Trophoblast cell (in vitro differentiated cells and primary cell): ENCODE results near the gene TTC31.
A peak's percentile ranks its signal among the peaks of the same experiment; 100 is the strongest.

ENCODE experiments used
- DNase-seq, 2 donors: peaks; one replicate each; pipeline ENCODE4 v3.0.0-alpha.2; 2016
- H2AFZ ChIP-seq: 2 replicates; pipeline ENCODE4 v1.6.1; 2013; ENCODE audit warnings: low read length, moderate library complexity, mild to moderate bottlenecking; ENCODE audit not compliant: insufficient read depth, poor library complexity
- H2AK5ac ChIP-seq: 2 replicates; pipeline ENCODE4 v1.6.1; 2013; ENCODE audit warnings: mild to moderate bottlenecking, low read length
- H2BK120ac ChIP-seq: 2 replicates; pipeline ENCODE4 v1.6.1; 2013; ENCODE audit warnings: low read length, mild to moderate bottlenecking, moderate library complexity; ENCODE audit not compliant: insufficient read depth, poor library complexity
- H2BK12ac ChIP-seq: 2 replicates; pipeline ENCODE4 v1.6.1; 2013; ENCODE audit warnings: mild to moderate bottlenecking, low read length, moderate library complexity
- H2BK5ac ChIP-seq: 2 replicates; pipeline ENCODE4 v1.6.1; 2013; ENCODE audit warnings: low read length, low read depth, moderate library complexity, mild to moderate bottlenecking; ENCODE audit not compliant: poor library complexity
- H3K14ac ChIP-seq: 2 replicates; pipeline ENCODE4 v1.6.1; 2013; ENCODE audit warnings: mild to moderate bottlenecking, low read length
- H3K18ac ChIP-seq: 2 replicates; pipeline ENCODE4 v1.6.1; 2013; ENCODE audit warnings: mild to moderate bottlenecking, low read length
- H3K23ac ChIP-seq: 2 replicates; pipeline ENCODE4 v1.6.1; 2013; ENCODE audit warnings: low read length
- H3K27ac ChIP-seq: 2 replicates; pipeline ENCODE4 v1.5.1; 2013; ENCODE audit warnings: low read depth, mild to moderate bottlenecking, inconsistent platforms, low read length, moderate library complexity
- H3K27me3 ChIP-seq: 2 replicates; pipeline ENCODE4 v1.6.1; 2013; ENCODE audit warnings: inconsistent platforms, mild to moderate bottlenecking, low read length, moderate library complexity; ENCODE audit not compliant: insufficient read depth
- H3K36me3 ChIP-seq, 2 experiments: 1 replicate in 1 of 2; 2 replicates in 1 of 2; pipeline ENCODE4 v1.6.1; 2013; ENCODE audit warnings: low read length in 2 of 2, mild to moderate bottlenecking in 2 of 2, moderate library complexity in 1 of 2; ENCODE audit not compliant: insufficient read depth in 2 of 2, control insufficient read depth in 1 of 2
- H3K4ac ChIP-seq: 2 replicates; pipeline ENCODE4 v1.6.1; 2013; ENCODE audit warnings: low read depth, mild to moderate bottlenecking, low read length, moderate library complexity
- H3K4me1 ChIP-seq, 2 experiments: 1 replicate in 1 of 2; 2 replicates in 1 of 2; pipeline ENCODE4 v1.6.1; 2013; ENCODE audit warnings: low read length in 2 of 2, mild to moderate bottlenecking in 2 of 2, moderate library complexity in 1 of 2; ENCODE audit not compliant: insufficient read depth in 2 of 2, control insufficient read depth in 1 of 2
- H3K4me2 ChIP-seq: 2 replicates; pipeline ENCODE4 v1.6.1; 2013; ENCODE audit warnings: inconsistent platforms, mild to moderate bottlenecking, low read length, moderate library complexity
- H3K4me3 ChIP-seq: 2 replicates; pipeline ENCODE4 v1.5.1; 2013; ENCODE audit warnings: mild to moderate bottlenecking, low read depth, low read length, inconsistent platforms
- H3K79me1 ChIP-seq: one replicate; pipeline ENCODE4 v1.6.1; 2013; ENCODE audit warnings: low read length
- H3K79me2 ChIP-seq: 2 replicates; pipeline ENCODE4 v1.6.1; 2013; ENCODE audit warnings: low read length, mild to moderate bottlenecking; ENCODE audit not compliant: control insufficient read depth, insufficient read depth, poor library complexity
- H3K9ac ChIP-seq: 2 replicates; pipeline ENCODE4 v1.6.1; 2013; ENCODE audit warnings: mild to moderate bottlenecking, low read length
- H3K9me3 ChIP-seq: 2 replicates; pipeline ENCODE4 v1.6.1; 2013; ENCODE audit warnings: low read depth, mild to moderate bottlenecking, control low read depth, inconsistent platforms, low read length; ENCODE audit not compliant: insufficient read depth
- H4K12ac ChIP-seq: 2 replicates; pipeline ENCODE4 v1.6.1; 2013; ENCODE audit warnings: low read depth, mild to moderate bottlenecking, low read length, moderate library complexity
- H4K8ac ChIP-seq: 2 replicates; pipeline ENCODE4 v1.6.1; 2013; ENCODE audit warnings: low read depth, mild to moderate bottlenecking, low read length, moderate library complexity
- H4K91ac ChIP-seq: one replicate; pipeline ENCODE4 v1.6.1; 2013; ENCODE audit warnings: low read depth, mild to moderate bottlenecking, low read length, moderate library complexity
- WGBS: extraction: QIAGEN DNeasy Blood & Tissue Kit; methylation state at CpG from one replicate; pipeline ENCODE4 v1.1.7; 2013; ENCODE audit warnings: missing lambda C conversion rate; ENCODE audit not compliant: insufficient read length, insufficient coverage; ENCODE audit errors: extremely low coverage; 5-methylcytosine and 5-hydroxymethylcytosine counted together

The TTC31 gene

DNA sequence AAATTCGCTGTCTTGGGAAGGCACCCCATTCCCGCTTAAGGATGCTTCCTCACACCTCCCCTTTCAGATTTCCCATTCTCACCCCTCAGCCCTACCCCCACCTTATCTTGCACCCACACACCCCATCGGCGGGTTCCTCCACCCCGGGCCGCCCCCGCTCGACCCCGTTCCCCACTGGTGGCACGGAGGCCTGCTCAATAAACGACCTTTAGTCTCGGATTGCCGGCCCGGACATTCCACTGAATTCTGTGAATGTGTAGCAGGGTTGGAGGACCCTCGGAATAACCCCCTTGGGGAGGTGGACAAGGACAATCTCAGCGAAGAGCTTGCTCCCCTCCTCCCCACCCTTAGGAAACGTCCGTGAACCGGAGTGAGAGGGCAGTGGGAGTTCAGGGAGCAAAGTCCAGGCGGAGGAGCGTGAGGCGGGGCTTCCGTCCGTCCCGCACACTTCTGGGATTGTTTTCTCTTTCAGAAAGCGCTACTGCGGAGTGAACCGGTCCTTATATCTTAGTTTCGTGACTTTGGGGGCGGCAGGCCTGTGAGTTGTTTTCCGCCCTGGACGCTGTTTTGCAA lies 19.4 kb downstream of the TTC31 start:
- Histone ChIP-seq H4K8ac (peak overlapping the region; percentile 94), H4K91ac (peak overlapping the region; percentile 69), H2BK5ac (no peak overlapping the region), H3K36me3 (peaks cover 8 to 11% of the 10 kb centered on the region in 2 experiments), H3K27me3 (peaks cover 67% of the 10 kb centered on the region), H3K79me2 (peaks cover 11% of the 10 kb centered on the region), H3K9ac (no peak overlapping the region), H2BK120ac (no peak overlapping the region), H3K4ac (no peak overlapping the region), H3K23ac (no peak overlapping the region), H3K4me2 (peak overlapping the region; percentile 87), H3K27ac (no peak overlapping the region), H2AK5ac (no peak overlapping the region), H3K18ac (peak overlapping the region; percentile 49), H3K79me1 (peaks cover 24% of the 10 kb centered on the region), H3K4me3 (peak overlapping the region; percentile 68), H2AFZ (peak overlapping the region; percentile 61), H3K9me3 (peaks cover 4% of the 10 kb centered on the region), H2BK12ac (no peak overlapping the region), H3K4me1 (peaks cover 37 to 40% of the 10 kb centered on the region in 2 experiments), H4K12ac (peak overlapping the region; percentile 92), H3K14ac (peak overlapping the region; percentile 86)
- WGBS = no CpG with 5 or more reads among the region's 32 CpGs
- peak in 1 of 2 donors; percentile 50 for DNase-seq

DNA sequence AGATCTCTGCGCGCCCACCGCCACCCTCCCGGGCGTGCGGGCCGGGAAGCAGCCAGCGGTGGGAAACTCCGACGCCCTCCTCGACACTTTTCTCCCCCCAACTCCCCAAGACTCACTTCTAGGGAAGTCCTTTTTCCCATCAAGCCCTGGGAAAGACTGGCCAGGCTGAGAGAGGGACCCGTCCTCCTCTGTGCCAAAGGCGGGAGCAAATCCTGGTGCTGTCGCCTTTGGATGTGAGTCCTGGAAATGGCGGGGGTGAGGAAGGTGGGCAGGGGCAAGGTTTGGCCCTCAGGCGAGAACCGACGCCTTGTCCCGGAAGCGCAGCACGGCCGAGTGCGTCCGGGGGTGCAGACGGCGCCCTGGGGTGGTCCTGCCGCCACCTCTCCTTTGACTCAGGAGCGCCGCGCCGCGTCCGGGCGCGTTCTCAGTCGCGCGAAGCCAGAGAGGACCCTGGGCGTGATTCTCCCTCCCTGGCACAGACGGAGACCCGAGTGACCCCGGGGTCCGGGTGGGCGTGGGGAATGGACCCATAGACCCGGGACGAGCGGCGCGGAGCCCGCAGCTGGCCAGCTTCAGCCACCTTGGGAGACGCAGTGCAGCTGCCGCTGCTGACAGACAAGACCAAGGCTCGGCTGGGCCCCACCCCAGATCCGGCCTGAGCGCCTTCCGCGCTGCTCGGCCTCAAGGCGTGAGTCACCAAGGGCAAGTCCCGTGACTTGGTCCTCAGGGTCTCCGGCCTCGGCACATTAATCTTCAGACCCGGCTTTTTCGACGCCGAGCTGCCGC lies 20.0 kb downstream of the TTC31 start:
- H3K23ac ChIP-seq = no peak overlapping the region
- H4K8ac ChIP-seq = peak overlapping the region; percentile 94
- peaks cover 32 to 35% of the 10 kb centered on the region in 2 experiments for H3K4me1 ChIP-seq
- H3K79me2 ChIP-seq = peaks cover 14% of the 10 kb centered on the region
- peak overlapping the region; percentile 92 for H4K12ac ChIP-seq
- peak overlapping the region; percentile 86 for H3K14ac ChIP-seq
- peak overlapping the region; percentile 4 for H2BK5ac ChIP-seq
- peak overlapping the region; percentile 70 for H2BK120ac ChIP-seq
- peaks cover 8 to 11% of the 10 kb centered on the region in 2 experiments for H3K36me3 ChIP-seq
- H4K91ac ChIP-seq = peak overlapping the region; percentile 81
- H2AK5ac ChIP-seq = peak overlapping the region; percentile 15
- no CpG with 5 or more reads among the region's 67 CpGs for WGBS
- peak overlapping the region; percentile 10 for H2BK12ac ChIP-seq
- peaks cover 29% of the 10 kb centered on the region for H3K79me1 ChIP-seq
- peaks cover 60% of the 10 kb centered on the region for H3K27me3 ChIP-seq
- H3K9ac ChIP-seq = no peak overlapping the region
- peak overlapping the region; percentile 61 for H2AFZ ChIP-seq
- H3K4ac ChIP-seq = peak overlapping the region; percentile 71
- H3K9me3 ChIP-seq = peaks cover 4% of the 10 kb centered on the region
- DNase-seq = peak; percentile 89
- peak overlapping the region; percentile 68 for H3K4me3 ChIP-seq
- H3K4me2 ChIP-seq = peak overlapping the region; percentile 87
- no peak overlapping the region for H3K27ac ChIP-seq
- peak overlapping the region; percentile 58 for H3K18ac ChIP-seq

GRCh38 chr2:74503506-74504475 lies 20.9 kb downstream of the TTC31 start:
- H3K27me3 ChIP-seq = peaks cover 51% of the 10 kb centered on the region
- H3K9ac ChIP-seq = no peak overlapping the region
- peak overlapping the region; percentile 30 for H2AFZ ChIP-seq
- H4K8ac ChIP-seq = peak overlapping the region; percentile 94
- peaks cover 16% of the 10 kb centered on the region for H3K79me2 ChIP-seq
- no CpG with 5 or more reads among the region's 45 CpGs for WGBS
- no peak overlapping the region for H3K23ac ChIP-seq
- peak overlapping the region; percentile 42 for H2AK5ac ChIP-seq
- H2BK12ac ChIP-seq = no peak overlapping the region
- H2BK120ac ChIP-seq = peak overlapping the region; percentile 70
- peak overlapping the region; percentile 86 for H4K12ac ChIP-seq
- H3K4me1 ChIP-seq = peaks cover 23 to 28% of the 10 kb centered on the region in 2 experiments
- H3K14ac ChIP-seq = peak overlapping the region; percentile 86
- H4K91ac ChIP-seq = peak overlapping the region; percentile 81
- H3K4ac ChIP-seq = peak overlapping the region; percentile 71
- no peak overlapping the region for H3K27ac ChIP-seq
- H3K4me2 ChIP-seq = peak overlapping the region; percentile 87
- DNase-seq = no peak
- H2BK5ac ChIP-seq = no peak overlapping the region
- peak overlapping the region; percentile 28 for H3K18ac ChIP-seq
- peaks cover 2% of the 10 kb centered on the region for H3K9me3 ChIP-seq
- peak overlapping the region; percentile 4 for H3K4me3 ChIP-seq
- peaks cover 8 to 11% of the 10 kb centered on the region in 2 experiments for H3K36me3 ChIP-seq
- H3K79me1 ChIP-seq = peaks cover 28% of the 10 kb centered on the region

DNA sequence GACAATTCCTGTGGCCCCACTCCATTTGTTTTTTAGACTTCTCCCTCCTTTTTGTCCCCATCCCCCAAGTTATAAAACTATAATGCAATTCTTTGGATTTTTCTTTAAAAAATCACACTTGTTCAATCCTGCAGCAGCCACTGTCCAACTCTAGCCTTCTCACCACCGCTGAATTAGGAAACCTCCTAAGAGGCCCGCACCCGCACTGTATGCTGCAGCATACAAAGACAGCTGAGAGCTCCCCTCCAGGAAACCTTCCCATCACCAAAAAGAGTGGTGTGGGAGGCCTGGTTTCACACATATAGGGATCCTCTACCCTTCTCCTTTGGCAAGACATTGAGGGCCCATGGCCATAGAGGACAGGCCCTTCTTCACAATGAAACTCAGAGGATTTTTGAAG lies 21.7 kb downstream of the TTC31 start:
- Histone ChIP-seq H3K27ac (no peak overlapping the region), H3K27me3 (peaks cover 43% of the 10 kb centered on the region), H2BK5ac (no peak overlapping the region), H3K9me3 (peaks cover 2% of the 10 kb centered on the region), H3K4ac (no peak overlapping the region), H3K79me2 (peaks cover 16% of the 10 kb centered on the region), H3K36me3 (peaks cover 8 to 11% of the 10 kb centered on the region in 2 experiments), H2AFZ (no peak overlapping the region), H3K4me1 (peaks cover 19 to 24% of the 10 kb centered on the region in 2 experiments), H3K9ac (no peak overlapping the region), H4K8ac (no peak overlapping the region), H3K23ac (no peak overlapping the region), H3K14ac (no peak overlapping the region), H3K79me1 (peaks cover 28% of the 10 kb centered on the region), H2BK120ac (no peak overlapping the region), H2AK5ac (no peak overlapping the region), H4K91ac (no peak overlapping the region), H3K18ac (no peak overlapping the region), H4K12ac (no peak overlapping the region), H2BK12ac (no peak overlapping the region), H3K4me2 (no peak overlapping the region), H3K4me3 (no peak overlapping the region)
- WGBS = no CpG with 5 or more reads among the region's 3 CpGs
- no peak for DNase-seq
